Transverse colon (tissue), 4 donors: ENCODE results near the gene SIPA1L2. TPM values are rescaled to one million over a fixed set of nuclear protein-coding genes. Genes with fewer than 3 reads are reported as not detected.

ENCODE experiments used
- DNase-seq: peaks from one replicate; pipeline ENCODE4 v3.0.0-alpha.2; 2019
- H3K27ac ChIP-seq, 4 donors: fragments of 200-600 bp; sonication (generic); 2 replicates each; pipeline ENCODE4 v1.5.1; 2016 to 2018; ENCODE audit warnings: inconsistent platforms in 4 of 4
- H3K27me3 ChIP-seq: fragments of 200-600 bp; sonication (generic); 2 replicates; pipeline ENCODE4 v1.5.1; 2017; ENCODE audit warnings: inconsistent platforms
- H3K36me3 ChIP-seq, 4 donors: fragments of 200-600 bp; sonication (generic); 2 replicates each; pipeline ENCODE4 v1.5.1; 2017 to 2019; ENCODE audit warnings: inconsistent platforms in 4 of 4
- H3K4me1 ChIP-seq, 4 donors: fragments of 200-600 bp; sonication (generic); 2 replicates each; pipeline ENCODE4 v1.5.1; 2017 to 2020; ENCODE audit warnings: inconsistent platforms in 4 of 4
- H3K4me3 ChIP-seq, 4 donors: fragments of 200-600 bp; sonication (generic); 1 replicate in 1 of 4; 2 replicates in 3 of 4; pipeline versions ENCODE4 v1.5.1 to v1.6.1; 2017 to 2019; ENCODE audit warnings: inconsistent platforms in 4 of 4
- H3K9me3 ChIP-seq, 2 donors: fragments of 200-600 bp; sonication (generic); 2 replicates each; pipeline ENCODE4 v1.5.1; 2017 to 2019; ENCODE audit warnings: inconsistent platforms in 2 of 2
- EP300 ChIP-seq: sonication (generic); formaldehyde crosslinking; IDR thresholded peaks from one replicate; pipeline ENCODE4 v1.6.1; 2017; ENCODE audit warnings: antibody characterized with exemption, low read depth
- POLR2A ChIP-seq: fragments of 450-650 bp; IDR thresholded peaks from one replicate; pipeline ENCODE4 v1.6.1; 2016; ENCODE audit warnings: antibody characterized with exemption, mild to moderate bottlenecking, moderate library complexity
- POLR2AphosphoS5 ChIP-seq, 3 donors: sonication (generic); formaldehyde crosslinking; IDR thresholded peaks; one replicate each; pipeline ENCODE4 v1.6.1; 2016; ENCODE audit warnings: antibody characterized with exemption in 3 of 3
- WGBS, 2 donors: methylation state at CpG; one replicate each; pipeline ENCODE4 v1.1.5; 2018; ENCODE audit warnings: low coverage in 1 of 2; 5-methylcytosine and 5-hydroxymethylcytosine counted together
- in situ Hi-C, 4 donors: fragments of 200-750 bp; cut with MboI; loops; one replicate each; pipeline versions ENCODE4 v1.15.0 to v1.15.1; 2017; ENCODE audit warnings: low sequenced_read_pairs in 3 of 4, low pct_ligation_motif_present in 1 of 4, low pct_unique_long_range_greater_than_20kb in 1 of 4
- intact Hi-C: fragments of 100-400 bp; cut with DNase I; formaldehyde crosslinking; loops from one replicate; pipeline ENCODE4 v1.15.1; 2023; ENCODE audit warnings: low total_unique reads
- total RNA-seq, 4 donors: library from RNA; depleted of rRNA; stranded (reverse); fragments of >200 nt; gene quantifications; one replicate each; pipeline ENCODE4 v1.1.0, GENCODE V29; 2016
- TF ChIP-seq, protein P1 (sequence below), 5 experiments: fragments of 200-600 bp in 3 of 5; fragments of 450-650 bp in 2 of 5; sonication (generic) in 3 of 5; IDR thresholded peaks; 1 replicate in 2 of 5; 2 replicates in 3 of 5; pipeline ENCODE4 v1.5.1; 2016 to 2017; ENCODE audit warnings: antibody characterized with exemption in 5 of 5, inconsistent platforms in 3 of 5, mild to moderate bottlenecking in 2 of 5, moderate library complexity in 1 of 5

SIPA1L2 gene
- total RNA-seq, 4 donors from 2014 or later: 63.0 to 144 (median 97.8) TPM

DNA sequence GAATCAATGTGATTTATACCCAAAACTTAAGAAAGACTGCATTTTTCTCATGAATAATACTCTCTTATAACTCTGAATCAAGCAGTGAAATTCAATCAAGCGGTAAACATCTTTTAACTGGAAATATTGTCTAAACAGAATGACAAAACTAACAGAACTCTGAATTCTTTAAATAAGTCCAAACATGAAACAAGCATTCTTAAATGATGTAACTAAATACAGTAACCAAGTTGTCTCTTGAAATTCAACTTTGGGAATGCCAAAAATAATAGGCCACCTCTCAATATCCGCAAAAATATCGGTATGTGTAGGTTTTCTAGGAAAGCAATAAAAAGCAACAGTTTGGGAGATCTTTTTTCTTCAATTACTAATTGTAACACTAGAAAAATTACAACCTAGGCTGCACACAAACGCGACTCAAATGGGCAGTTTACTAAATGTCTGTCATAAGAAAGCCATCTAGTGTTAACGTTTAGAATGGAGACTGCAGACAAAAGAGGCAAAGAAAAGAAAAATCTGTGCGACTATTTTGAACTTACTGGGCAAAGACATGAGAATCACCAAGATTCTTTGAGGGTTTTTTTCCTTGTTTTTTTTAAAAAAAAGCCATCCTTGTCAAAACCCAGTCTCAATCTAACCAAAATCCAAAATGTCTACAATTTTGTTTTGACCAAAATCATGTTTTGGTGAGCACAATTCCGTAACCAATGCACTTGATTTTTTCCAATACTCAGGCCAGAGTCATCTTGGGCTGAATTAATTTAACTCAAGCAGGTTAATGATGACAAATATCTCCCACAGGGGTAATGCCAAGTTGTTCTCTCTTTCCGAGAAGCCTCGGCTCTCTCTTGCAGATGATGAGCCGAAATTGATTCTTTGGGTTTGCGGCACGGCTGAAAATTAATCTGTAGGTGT, 1.3 kb downstream of the SIPA1L2 start:
- no peak for DNase-seq
- Histone ChIP-seq H3K36me3 (no peaks in the 10 kb centered on the region), H3K4me1 (peaks cover 16 to 60% (median 42%) of the 10 kb centered on the region in 4 donors), H3K4me3 (peak overlapping the region; percentile 66 to 98 (median 76)), H3K9me3 (no peaks in the 10 kb centered on the region), H3K27me3 (no peaks in the 10 kb centered on the region), H3K27ac (peak overlapping the region; percentile 94 to 97 (median 95))
- in situ Hi-C loops: loop anchor here (10.0 to 25.0 kb wide), 3 partner anchors 334 to 764 kb away; partner anchors contain the start of gene NTPCR (in 2 of the 4)
- intact Hi-C loops: loop anchor here (10.0 kb wide), 1 partner anchor 194 kb away; no protein-coding TSS in a partner anchor
- WGBS, 2 donors: 14 to 16% methylated on average over 10 to 13 of the region's 13 CpGs
- TF ChIP-seq POLR2A: no peak
- TF ChIP-seq, protein P1, sequence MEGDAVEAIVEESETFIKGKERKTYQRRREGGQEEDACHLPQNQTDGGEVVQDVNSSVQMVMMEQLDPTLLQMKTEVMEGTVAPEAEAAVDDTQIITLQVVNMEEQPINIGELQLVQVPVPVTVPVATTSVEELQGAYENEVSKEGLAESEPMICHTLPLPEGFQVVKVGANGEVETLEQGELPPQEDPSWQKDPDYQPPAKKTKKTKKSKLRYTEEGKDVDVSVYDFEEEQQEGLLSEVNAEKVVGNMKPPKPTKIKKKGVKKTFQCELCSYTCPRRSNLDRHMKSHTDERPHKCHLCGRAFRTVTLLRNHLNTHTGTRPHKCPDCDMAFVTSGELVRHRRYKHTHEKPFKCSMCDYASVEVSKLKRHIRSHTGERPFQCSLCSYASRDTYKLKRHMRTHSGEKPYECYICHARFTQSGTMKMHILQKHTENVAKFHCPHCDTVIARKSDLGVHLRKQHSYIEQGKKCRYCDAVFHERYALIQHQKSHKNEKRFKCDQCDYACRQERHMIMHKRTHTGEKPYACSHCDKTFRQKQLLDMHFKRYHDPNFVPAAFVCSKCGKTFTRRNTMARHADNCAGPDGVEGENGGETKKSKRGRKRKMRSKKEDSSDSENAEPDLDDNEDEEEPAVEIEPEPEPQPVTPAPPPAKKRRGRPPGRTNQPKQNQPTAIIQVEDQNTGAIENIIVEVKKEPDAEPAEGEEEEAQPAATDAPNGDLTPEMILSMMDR (IDR thresholded peaks at IDR 0.05): peak; percentile 19 to 47 (median 34)

DNA sequence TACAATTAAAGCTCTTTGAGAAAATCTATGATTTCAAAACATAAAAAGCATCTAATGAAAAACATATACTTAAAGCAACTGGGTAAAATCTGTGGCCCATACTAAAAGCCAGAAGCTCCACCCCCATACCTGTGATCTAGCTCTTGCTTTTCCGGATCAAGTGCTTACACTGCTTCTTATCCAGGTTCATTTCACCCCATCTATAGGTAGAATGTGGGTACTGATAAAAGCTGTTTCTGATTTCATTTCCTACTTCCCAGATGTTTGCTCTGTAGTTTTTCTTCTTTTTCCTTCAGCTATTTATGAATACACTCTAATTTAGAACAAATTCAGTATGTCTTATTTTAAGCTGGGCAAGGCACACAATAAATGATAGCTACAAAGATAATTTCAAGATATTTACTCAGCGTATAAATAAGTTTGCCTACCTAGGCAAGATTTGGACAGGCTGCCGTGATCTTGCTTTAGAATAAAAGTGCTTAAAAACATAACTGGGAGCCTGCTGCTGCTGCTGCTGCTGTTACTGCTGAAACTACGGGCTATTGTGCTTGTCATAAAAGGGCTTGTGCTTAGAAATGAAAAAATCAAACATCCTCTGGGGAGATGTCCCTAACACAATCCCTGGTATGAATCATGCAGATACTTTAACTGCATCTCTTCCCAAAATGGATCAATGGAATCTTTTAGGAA, 2.1 kb downstream of the SIPA1L2 start:
- TF ChIP-seq POLR2A (no peak), EP300 (no peak), POLR2AphosphoS5 (IDR thresholded peaks at IDR 0.05) (no peak)
- TF ChIP-seq, protein P1 (IDR thresholded peaks at IDR 0.05): peak; percentile 37 to 74 (median 48)
- Histone ChIP-seq H3K27ac (peak overlapping the region; percentile 94 to 97 (median 95)), H3K9me3 (no peaks in the 10 kb centered on the region), H3K36me3 (no peaks in the 10 kb centered on the region), H3K4me1 (peaks cover 17 to 65% (median 41%) of the 10 kb centered on the region in 4 donors), H3K4me3 (peak overlapping the region in 3 of 4 donors; percentile 66 to 98 (median 69)), H3K27me3 (no peaks in the 10 kb centered on the region)
- 37 to 41% methylated on average over 3 to 4 of the region's 4 CpGs for WGBS, 2 donors
- intact Hi-C loops (loop anchor here (10.0 kb wide), 1 partner anchor 193 kb away; no protein-coding TSS in a partner anchor), in situ Hi-C loops (loop anchor here (10.0 to 25.0 kb wide), 3 partner anchors 335 to 763 kb away; partner anchors contain the start of gene NTPCR (in 2 of the 4))
- no peak for DNase-seq

DNA sequence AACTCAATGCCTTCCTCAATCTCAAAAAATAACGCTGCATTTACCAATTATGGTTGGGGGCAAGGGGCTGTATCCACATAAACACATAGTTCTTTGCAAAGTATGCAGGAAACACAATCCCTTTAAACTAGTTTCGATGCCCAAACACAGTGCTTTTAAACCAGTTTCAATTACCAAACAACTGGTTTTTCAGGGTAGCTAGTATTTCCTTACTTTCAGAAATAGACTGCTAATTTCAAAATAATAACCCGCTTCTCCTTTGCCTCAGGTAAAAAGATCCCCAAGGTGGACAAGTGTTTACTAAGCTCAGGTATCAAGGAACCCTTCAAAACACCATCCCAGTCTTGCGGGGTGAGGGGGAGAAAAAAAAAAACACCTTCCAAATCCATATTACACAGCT, 2.8 kb downstream of the SIPA1L2 start:
- Histone ChIP-seq H3K27me3 (no peaks in the 10 kb centered on the region), H3K4me3 (peak overlapping the region in 2 of 4 donors; percentile 66 to 98), H3K27ac (peak overlapping the region; percentile 94 to 97 (median 95)), H3K36me3 (no peaks in the 10 kb centered on the region), H3K4me1 (peaks cover 18 to 71% (median 40%) of the 10 kb centered on the region in 4 donors), H3K9me3 (no peaks in the 10 kb centered on the region)
- WGBS, 2 donors: 57 to 59% methylated on average over 4 of the region's 4 CpGs
- TF ChIP-seq EP300: no peak
- TF ChIP-seq POLR2AphosphoS5 (IDR thresholded peaks at IDR 0.05): no peak
- no peak for TF ChIP-seq POLR2A
- TF ChIP-seq, protein P1 (IDR thresholded peaks at IDR 0.05): no peak
- in situ Hi-C loops: loop anchor here (10.0 to 25.0 kb wide), 3 partner anchors 335 to 762 kb away; partner anchors contain the start of gene NTPCR (in 2 of the 4)
- DNase-seq: no peak
- intact Hi-C loops: loop anchor here (10.0 kb wide), 1 partner anchor 192 kb away; no protein-coding TSS in a partner anchor
